ENCODE results near the gene MTMR1. TPM values are rescaled to one million over a fixed set of nuclear protein-coding genes. Genes with fewer than 3 reads are reported as not detected.

The MTMR1 gene
- total and polyA plus RNA-seq, 2 donors (not counting 3 experiments of a cell fraction or from before 2014, with no cell fraction given), result 17.1 to 20.3 TPM

GRCh38 chrX:150759568-150760416, 66.6 kb downstream of the MTMR1 start:
- CTCF ChIA-PET, result no interaction called here
- H3K36me3 ChIP-seq (ENCODE audit: control insufficient read depth in 2 of 2, extremely low read depth in 1 of 2, insufficient read depth in 2 of 2, low read length in 2 of 2), result peaks cover 0 to 6% of the 10 kb centered on the region in 2 experiments
- no peak overlapping the region for H3K27ac ChIP-seq (ENCODE audit: insufficient read depth, low read depth, low read length)
- no TSS peak for BruUV-seq (replicated peaks)
- no peak overlapping the region for H2AFZ ChIP-seq (ENCODE audit: low read depth, low read length)
- FAIRE-seq (no peak), DNase-seq (ENCODE audit: low read depth, low spot score) (no peak)
- H3K9ac ChIP-seq (replicated peaks; ENCODE audit: extremely low read depth, insufficient read depth, low read length), result no peak overlapping the region
- no peaks in the 10 kb centered on the region for H4K20me1 ChIP-seq (replicated peaks; ENCODE audit: control insufficient read depth, extremely low read depth, insufficient read depth, low read length)
- POLR2A ChIA-PET, result no interaction called here
- H3K9me3 ChIP-seq (replicated peaks; ENCODE audit: control insufficient read depth, insufficient read depth, low read length), result no peaks in the 10 kb centered on the region
- dilution Hi-C loops (cut with MboI; ENCODE audit: extremely low pct_ligation_motif_present, low sequenced_read_pairs), result no loop called here
- H3K4me1 ChIP-seq (ENCODE audit: control insufficient read depth, extremely low read depth, insufficient read depth, low read length), result no peaks in the 10 kb centered on the region
- no peaks in the 10 kb centered on the region for H3K9me1 ChIP-seq (replicated peaks; ENCODE audit: control insufficient read depth, extremely low read depth, insufficient read depth, low read length)
- no peaks in the 10 kb centered on the region for H3K27me3 ChIP-seq (ENCODE audit: control insufficient read depth in 2 of 2, insufficient read depth in 2 of 2, low read length in 2 of 2)
- intact Hi-C loops (cut with micrococcal nuclease), result no loop called here
- H3K79me2 ChIP-seq (ENCODE audit: control insufficient read depth, insufficient read depth, low read length), result no peaks in the 10 kb centered on the region
- no peak overlapping the region for H3K4me3 ChIP-seq (replicated peaks in 1 of 3; ENCODE audit: insufficient read depth in 1 of 3, low read depth in 1 of 3, low read length in 3 of 3)
- no peak overlapping the region for H3K4me2 ChIP-seq (ENCODE audit: insufficient read depth, low read length)
- no peak for TF ChIP-seq MYC (IDR thresholded peaks at IDR 0.05; ENCODE audit: low read depth, low read length)
- no peak for TF ChIP-seq MAX (IDR thresholded peaks at IDR 0.05; ENCODE audit: insufficient read depth, insufficient read length)

- H3K27me3 ChIP-seq (ENCODE audit: control insufficient read depth in 2 of 2, insufficient read depth in 2 of 2, low read length in 2 of 2), result no peaks in the 10 kb centered on the region
- intact Hi-C loops (cut with micrococcal nuclease), result no loop called here
- DNase-seq (ENCODE audit: low read depth, low spot score), result no peak
- no peak for FAIRE-seq
- no TSS peak for BruUV-seq (replicated peaks)
- no peaks in the 10 kb centered on the region for H3K4me1 ChIP-seq (ENCODE audit: control insufficient read depth, extremely low read depth, insufficient read depth, low read length)
- CTCF ChIA-PET, result interaction anchor here (2.3 kb wide), 1 partner anchor 11 kb away, joined by 17 read pairs; no protein-coding TSS in a partner anchor
- no peaks in the 10 kb centered on the region for H3K9me1 ChIP-seq (replicated peaks; ENCODE audit: control insufficient read depth, extremely low read depth, insufficient read depth, low read length)
- H3K9me3 ChIP-seq (replicated peaks; ENCODE audit: control insufficient read depth, insufficient read depth, low read length), result no peaks in the 10 kb centered on the region
- TF ChIP-seq FOS (IDR thresholded peaks at IDR 0.05; ENCODE audit: borderline replicate concordance, insufficient read depth, low read length) (no peak), POLR2AphosphoS5 (IDR thresholded peaks at IDR 0.05; ENCODE audit: insufficient read depth, low read depth, low read length) (no peak), POLR2A (IDR thresholded peaks at IDR 0.05; ENCODE audit: low read depth, low read length) (no peak), MAX (IDR thresholded peaks at IDR 0.05; ENCODE audit: insufficient read depth, insufficient read length) (no peak), EZH2 (IDR thresholded peaks at IDR 0.05; ENCODE audit: borderline replicate concordance, low read depth, low read length, severe bottlenecking) (no peak), GATA2 (IDR thresholded peaks at IDR 0.05; ENCODE audit: insufficient read depth, insufficient read length, low read depth, low read length) (no peak), MYC (IDR thresholded peaks at IDR 0.05; ENCODE audit: low read depth, low read length) (no peak)
- H3K36me3 ChIP-seq (ENCODE audit: control insufficient read depth in 2 of 2, extremely low read depth in 1 of 2, insufficient read depth in 2 of 2, low read length in 2 of 2), result peaks cover 0 to 6% of the 10 kb centered on the region in 2 experiments
- H3K27ac ChIP-seq (ENCODE audit: insufficient read depth, low read depth, low read length), result no peak overlapping the region
- H3K4me2 ChIP-seq (ENCODE audit: insufficient read depth, low read length), result no peak overlapping the region
- dilution Hi-C loops (cut with MboI; ENCODE audit: extremely low pct_ligation_motif_present, low sequenced_read_pairs), result no loop called here
- H4K20me1 ChIP-seq (replicated peaks; ENCODE audit: control insufficient read depth, extremely low read depth, insufficient read depth, low read length), result no peaks in the 10 kb centered on the region
- no peak overlapping the region for H2AFZ ChIP-seq (ENCODE audit: low read depth, low read length)
- POLR2A ChIA-PET, result no interaction called here
- no peak overlapping the region for H3K9ac ChIP-seq (replicated peaks; ENCODE audit: extremely low read depth, insufficient read depth, low read length)
- H3K4me3 ChIP-seq (replicated peaks in 1 of 3; ENCODE audit: insufficient read depth in 1 of 3, low read depth in 1 of 3, low read length in 3 of 3), result no peak overlapping the region
- no peaks in the 10 kb centered on the region for H3K79me2 ChIP-seq (ENCODE audit: control insufficient read depth, insufficient read depth, low read length)
These were observed 68.1 kb downstream of the MTMR1 start for GRCh38 chrX:150761176-150761818.

Measured in endothelial cell of umbilical vein (primary cell).